ENCODE results near the gene MRPL39. TPM values are rescaled to one million over a fixed set of nuclear protein-coding genes. Genes with fewer than 3 reads are reported as not detected.

The MRPL39 gene
- total RNA-seq, 1 donor from 2014 or later, result 16.9 TPM

DNA sequence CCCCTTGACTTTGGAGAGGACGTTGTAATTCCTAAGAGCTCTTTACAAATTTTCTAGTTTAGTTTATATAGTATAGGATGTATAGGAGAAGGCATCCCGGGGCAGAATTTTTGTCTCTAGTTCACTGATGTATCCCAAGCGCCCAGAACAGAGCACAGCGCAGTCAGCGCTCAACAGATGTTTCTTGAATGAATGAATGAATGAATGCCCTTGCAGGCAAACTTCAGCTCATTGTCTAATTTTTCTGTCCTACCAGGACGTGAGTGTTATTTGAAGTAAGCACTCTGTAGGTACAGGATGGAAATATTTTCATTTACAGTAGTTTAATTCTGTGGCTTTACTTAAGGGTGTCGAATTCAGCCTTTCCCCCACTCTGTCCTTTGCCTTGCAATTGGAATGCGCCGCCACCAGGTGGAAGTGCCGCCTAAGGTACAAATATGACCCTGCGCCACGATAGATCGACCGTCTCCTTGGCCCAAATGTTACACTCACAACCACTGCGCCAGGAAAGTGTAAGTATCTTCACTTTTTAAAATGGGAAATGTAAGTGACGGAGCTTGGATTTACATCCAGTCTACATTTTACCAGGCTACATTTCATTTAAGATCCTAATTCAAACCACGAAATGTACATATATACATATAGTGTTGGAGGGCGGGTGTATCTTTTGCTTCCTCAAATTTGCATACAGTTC, 910 bp upstream of the MRPL39 start:
- ATAC-seq, result peak; percentile 95 to 97
- H3K36me3 ChIP-seq, result peaks cover 29% of the 10 kb centered on the region
- peak overlapping the region; percentile 85 for H3K4me3 ChIP-seq
- H3K27ac ChIP-seq, result peak overlapping the region; percentile 86
- TF ChIP-seq, protein P1, sequence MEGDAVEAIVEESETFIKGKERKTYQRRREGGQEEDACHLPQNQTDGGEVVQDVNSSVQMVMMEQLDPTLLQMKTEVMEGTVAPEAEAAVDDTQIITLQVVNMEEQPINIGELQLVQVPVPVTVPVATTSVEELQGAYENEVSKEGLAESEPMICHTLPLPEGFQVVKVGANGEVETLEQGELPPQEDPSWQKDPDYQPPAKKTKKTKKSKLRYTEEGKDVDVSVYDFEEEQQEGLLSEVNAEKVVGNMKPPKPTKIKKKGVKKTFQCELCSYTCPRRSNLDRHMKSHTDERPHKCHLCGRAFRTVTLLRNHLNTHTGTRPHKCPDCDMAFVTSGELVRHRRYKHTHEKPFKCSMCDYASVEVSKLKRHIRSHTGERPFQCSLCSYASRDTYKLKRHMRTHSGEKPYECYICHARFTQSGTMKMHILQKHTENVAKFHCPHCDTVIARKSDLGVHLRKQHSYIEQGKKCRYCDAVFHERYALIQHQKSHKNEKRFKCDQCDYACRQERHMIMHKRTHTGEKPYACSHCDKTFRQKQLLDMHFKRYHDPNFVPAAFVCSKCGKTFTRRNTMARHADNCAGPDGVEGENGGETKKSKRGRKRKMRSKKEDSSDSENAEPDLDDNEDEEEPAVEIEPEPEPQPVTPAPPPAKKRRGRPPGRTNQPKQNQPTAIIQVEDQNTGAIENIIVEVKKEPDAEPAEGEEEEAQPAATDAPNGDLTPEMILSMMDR (IDR thresholded peaks at IDR 0.05), result peak; percentile 92
- DNase-seq, result peak; percentile 83
- H3K27me3 ChIP-seq (ENCODE audit: low read depth), result no peaks in the 10 kb centered on the region
- no peaks in the 10 kb centered on the region for H3K9me3 ChIP-seq
- H3K4me1 ChIP-seq, result peaks cover 33% of the 10 kb centered on the region
- intact Hi-C loops (cut with DNase I), result no loop called here

DNA sequence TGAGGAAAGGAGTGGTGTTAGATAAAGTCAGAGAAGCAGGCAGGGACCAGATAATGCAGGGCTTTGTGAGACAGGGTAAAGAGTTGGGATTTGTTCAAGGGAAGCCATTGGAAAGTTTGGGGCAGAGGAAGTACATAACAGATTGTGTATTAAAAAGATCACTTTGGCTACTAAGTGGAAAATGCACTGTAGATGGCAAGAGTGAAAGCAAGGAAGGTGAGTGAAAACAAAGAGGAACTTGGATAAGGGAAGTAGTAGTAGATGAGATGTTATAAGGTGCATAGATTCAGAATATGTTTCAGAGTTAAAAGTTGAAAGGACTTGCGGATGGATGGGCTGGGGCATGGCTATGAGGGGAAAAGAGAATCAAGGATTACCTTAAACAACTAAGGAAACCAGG, 17.4 kb downstream of the MRPL39 start:
- intact Hi-C loops (cut with DNase I), result no loop called here
- Histone ChIP-seq H3K27ac (no peak overlapping the region), H3K4me3 (no peak overlapping the region), H3K36me3 (peaks cover 94% of the 10 kb centered on the region), H3K9me3 (no peaks in the 10 kb centered on the region), H3K4me1 (no peaks in the 10 kb centered on the region), H3K27me3 (ENCODE audit: low read depth) (no peaks in the 10 kb centered on the region)
- ATAC-seq (no peak), DNase-seq (no peak)
- TF ChIP-seq, protein P1 (IDR thresholded peaks at IDR 0.05), result no peak

DNA sequence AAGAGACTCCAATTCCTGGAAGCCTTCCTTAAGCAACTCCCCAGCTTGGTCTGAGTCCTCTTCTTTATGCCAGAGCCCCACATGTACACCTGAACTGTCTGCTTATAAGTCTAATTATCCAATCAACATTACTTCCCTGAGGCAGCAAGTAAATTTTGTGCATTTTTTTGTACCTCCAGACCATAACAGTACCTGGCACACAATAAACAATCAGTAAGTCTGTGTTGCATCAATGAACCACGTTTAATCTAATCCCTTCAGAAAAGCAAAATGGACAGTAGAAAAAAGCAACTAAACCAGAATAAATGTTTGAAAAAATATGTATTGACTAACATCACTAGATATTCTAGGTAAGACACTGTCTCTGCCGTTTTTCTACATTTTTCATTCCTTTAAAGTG, 20.5 kb downstream of the MRPL39 start:
- intact Hi-C loops (cut with DNase I), result no loop called here

DNA sequence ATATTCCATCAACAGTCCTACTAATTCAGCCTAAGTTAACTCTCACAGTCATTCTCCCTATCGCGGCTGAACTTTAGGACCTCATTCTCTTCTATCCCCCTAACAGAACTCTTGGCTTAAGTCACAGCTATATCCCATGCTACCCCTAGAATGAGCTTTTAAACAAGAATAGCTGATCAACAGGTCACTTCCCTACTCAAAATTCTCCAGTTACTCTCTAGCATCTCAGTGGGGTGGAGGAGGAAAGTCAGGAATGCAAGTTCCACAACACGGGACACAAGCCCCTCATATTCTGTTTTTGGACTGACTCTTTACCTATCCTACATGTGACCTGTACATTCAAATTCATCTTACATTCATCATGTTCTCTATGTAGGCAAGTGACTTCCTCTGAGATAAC, 21.0 kb downstream of the MRPL39 start:
- Histone ChIP-seq H3K27ac (no peak overlapping the region), H3K9me3 (no peaks in the 10 kb centered on the region), H3K36me3 (peaks cover 64% of the 10 kb centered on the region), H3K27me3 (ENCODE audit: low read depth) (no peaks in the 10 kb centered on the region), H3K4me3 (no peak overlapping the region), H3K4me1 (no peaks in the 10 kb centered on the region)
- ATAC-seq (no peak), DNase-seq (no peak)
- TF ChIP-seq, protein P1 (IDR thresholded peaks at IDR 0.05), result no peak
- intact Hi-C loops (cut with DNase I), result no loop called here

More for the DNA sequence above, 20.5 kb downstream of the MRPL39 start:
- DNase-seq (no peak), ATAC-seq (no peak)
- no peaks in the 10 kb centered on the region for H3K27me3 ChIP-seq (ENCODE audit: low read depth)
- peaks cover 68% of the 10 kb centered on the region for H3K36me3 ChIP-seq
- no peak overlapping the region for H3K4me3 ChIP-seq
- no peak overlapping the region for H3K27ac ChIP-seq
- H3K9me3 ChIP-seq, result no peaks in the 10 kb centered on the region
- no peaks in the 10 kb centered on the region for H3K4me1 ChIP-seq
- TF ChIP-seq, protein P1 (IDR thresholded peaks at IDR 0.05), result no peak

DNA sequence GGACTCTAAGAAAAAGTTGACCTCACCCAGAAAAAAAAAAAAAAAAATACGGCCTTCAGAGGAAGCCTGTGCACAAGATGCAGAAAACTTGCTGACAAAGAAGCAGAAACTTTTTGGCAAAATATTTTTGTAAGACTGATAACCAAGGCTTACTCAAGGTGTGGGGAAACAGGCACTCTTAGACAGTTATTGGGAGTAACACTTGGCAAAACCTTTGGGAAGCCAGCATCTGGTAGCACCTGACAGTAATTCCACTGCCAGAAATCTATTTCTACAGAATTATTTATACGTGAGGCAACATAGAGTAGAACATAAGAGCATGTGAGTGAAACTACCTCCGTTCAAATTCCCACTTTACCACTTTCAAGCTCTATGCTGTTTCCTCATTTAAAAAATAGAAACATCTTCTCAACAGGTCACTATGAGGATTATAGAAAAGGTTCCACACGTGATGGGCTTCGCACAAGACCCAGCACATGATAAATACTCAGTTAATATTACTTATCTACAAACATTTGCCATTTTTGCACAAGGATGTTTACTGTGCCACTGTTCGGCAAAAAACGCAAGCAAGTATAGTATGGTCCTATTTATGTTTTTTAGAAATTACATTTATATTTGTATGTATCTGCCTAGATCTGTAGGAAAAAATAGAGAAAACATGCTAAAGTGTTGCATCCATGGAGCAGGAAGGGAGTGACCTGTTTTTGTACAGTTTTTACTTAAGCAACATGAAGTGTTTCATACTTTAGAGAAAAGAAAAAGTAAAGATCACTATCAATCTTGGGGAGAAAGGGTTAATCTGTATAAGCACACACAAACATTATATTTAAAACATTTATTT, 22.2 kb downstream of the MRPL39 start:
- Histone ChIP-seq H3K27ac (no peak overlapping the region), H3K4me1 (no peaks in the 10 kb centered on the region), H3K9me3 (no peaks in the 10 kb centered on the region), H3K27me3 (ENCODE audit: low read depth) (no peaks in the 10 kb centered on the region), H3K4me3 (no peak overlapping the region), H3K36me3 (peaks cover 51% of the 10 kb centered on the region)
- DNase-seq (no peak), ATAC-seq (no peak)
- intact Hi-C loops (cut with DNase I), result no loop called here
- TF ChIP-seq, protein P1 (IDR thresholded peaks at IDR 0.05), result no peak
